Endothelial cell of hepatic sinusoid (primary cell): Measurements from ENCODE around the gene DEGS2.
"Not testable (repeated sequence)": the region's sequence is repeated elsewhere in the genome, so short reads cannot be mapped to it uniquely, and the experiment has no call there.

Source experiments
- in situ Hi-C: cut with HindIII; loops from 2 replicates; pipeline ENCODE4 v1.10.0; 2017; ENCODE audit warnings: low sequenced_read_pairs

The DEGS2 gene

GRCh38 chr14:100180671-100181070 is 21.2 kb upstream of the DEGS2 start:
- in situ Hi-C loops = not testable (repeated sequence)

DNA sequence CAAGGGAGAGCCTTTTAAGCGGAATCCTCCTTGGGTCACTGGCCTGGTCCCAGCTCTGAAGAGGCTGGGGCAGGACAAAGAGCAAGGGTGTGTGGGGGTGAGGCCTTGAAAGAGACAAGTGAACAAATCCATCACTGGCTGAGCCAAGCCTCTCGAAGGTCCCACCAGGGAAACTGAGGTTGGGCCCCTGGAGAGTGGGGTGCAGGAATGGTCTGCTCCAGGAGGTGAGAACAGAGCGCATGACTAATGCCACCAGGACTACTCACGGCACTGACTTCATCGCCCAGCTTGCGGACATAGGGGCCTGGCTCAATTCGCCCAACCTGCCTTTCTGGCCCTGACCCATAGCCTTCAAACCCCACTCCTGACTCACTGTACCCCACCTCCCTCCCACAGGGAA is 19.2 kb upstream of the DEGS2 start:
- in situ Hi-C loops = no loop called here

DNA sequence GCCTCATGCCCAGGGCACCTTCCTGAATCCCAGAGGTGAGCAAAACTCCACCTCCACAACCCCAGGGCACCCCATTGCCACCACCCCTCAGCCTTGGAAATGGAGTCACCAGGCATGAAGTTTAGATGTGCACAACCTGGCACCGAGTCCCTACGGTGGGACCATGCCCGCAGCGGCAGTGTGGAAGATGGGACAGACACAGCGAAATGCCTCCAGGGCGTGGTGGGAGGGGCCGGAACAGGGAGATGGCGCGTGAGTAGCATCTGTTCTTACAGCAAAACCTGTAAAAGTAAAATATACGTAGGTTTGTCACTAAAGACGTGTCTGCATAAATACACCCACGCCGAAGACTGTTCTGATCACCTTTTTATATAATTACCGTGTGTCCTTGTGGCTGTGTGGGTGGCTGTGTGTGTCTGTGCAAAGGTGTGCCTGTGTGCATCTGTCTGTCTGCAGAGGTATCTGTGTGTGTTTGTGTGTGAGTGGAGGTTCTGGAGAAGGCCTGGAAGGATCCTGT is 17.4 kb upstream of the DEGS2 start:
- in situ Hi-C loops = no loop called here

DNA sequence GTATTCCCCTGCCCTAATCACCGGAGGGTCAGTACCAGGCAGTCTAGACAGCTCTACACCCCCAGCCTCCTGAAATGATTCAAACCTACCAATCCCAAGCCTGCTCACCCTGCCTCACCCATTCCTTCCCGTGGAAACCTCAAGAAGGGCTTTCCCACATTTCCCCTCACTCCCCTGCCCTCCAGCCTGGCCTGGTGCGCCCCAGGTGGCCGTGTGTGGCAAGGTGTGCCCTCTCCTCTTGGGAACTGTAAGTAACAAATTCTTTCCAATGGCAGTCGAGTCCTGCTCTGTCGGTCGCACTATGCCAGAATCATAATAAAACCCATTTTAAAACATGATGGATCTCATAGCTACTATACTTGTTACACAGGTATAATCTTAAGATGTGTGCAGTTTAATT is 13.9 kb upstream of the DEGS2 start:
- in situ Hi-C loops = no loop called here

DNA sequence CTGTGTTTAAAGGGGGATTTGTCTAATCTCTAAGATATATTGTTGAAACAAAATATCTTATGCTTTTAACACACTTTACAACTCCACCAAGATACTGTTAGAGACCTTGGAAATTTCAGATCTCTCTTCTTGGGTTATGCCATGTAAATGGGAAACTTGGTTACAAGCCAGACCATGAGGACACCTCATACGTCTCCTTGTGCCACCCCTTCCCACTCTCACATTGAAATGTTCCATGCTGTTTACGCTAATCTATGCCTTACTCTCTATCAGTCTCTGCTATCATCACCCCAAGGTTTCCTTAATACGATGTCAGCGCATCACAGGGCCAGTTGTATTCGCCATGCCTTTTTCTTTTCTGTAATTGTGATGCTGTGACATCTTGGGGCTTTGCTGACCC is 13.4 kb upstream of the DEGS2 start:
- in situ Hi-C loops = no loop called here

GRCh38 chr14:100170880-100171279 is 11.4 kb upstream of the DEGS2 start:
- in situ Hi-C loops = no loop called here

GRCh38 chr14:100168506-100168905 is 9.1 kb upstream of the DEGS2 start:
- in situ Hi-C loops = no loop called here

DNA sequence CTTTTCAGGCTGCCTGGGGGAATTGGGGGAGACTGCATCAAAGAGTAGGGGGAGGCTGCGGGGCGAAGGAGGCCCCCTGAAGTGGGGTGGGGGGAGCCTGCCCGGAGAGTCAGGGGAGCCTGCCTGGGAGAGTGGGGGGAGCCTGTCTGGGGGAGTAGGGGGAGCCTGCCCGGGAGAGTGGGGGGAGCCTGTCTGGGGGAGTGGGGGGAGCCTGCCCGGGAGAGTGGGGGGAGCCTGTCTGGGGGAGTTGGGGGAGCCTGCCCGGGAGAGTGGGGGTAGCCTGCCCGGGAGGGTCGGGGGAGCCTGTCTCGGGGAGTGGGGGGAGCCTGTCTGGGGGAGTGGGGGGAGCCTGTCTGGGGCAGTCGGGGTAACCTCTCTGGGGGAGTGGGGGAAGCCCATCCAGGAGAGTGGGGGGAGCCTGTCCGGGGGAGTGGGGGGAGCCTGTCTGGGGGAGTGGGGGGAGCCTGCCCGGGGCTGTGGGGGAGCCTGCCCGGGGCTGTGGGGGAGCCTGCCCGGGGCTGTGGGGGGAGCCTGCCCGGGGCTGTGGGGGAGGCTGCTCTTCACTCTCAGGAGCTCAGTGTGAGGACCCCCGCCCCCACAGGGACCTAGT is 6.5 kb upstream of the DEGS2 start:
- in situ Hi-C loops = no loop called here

GRCh38 chr14:100165376-100165775 is 5.9 kb upstream of the DEGS2 start:
- in situ Hi-C loops = no loop called here

DNA sequence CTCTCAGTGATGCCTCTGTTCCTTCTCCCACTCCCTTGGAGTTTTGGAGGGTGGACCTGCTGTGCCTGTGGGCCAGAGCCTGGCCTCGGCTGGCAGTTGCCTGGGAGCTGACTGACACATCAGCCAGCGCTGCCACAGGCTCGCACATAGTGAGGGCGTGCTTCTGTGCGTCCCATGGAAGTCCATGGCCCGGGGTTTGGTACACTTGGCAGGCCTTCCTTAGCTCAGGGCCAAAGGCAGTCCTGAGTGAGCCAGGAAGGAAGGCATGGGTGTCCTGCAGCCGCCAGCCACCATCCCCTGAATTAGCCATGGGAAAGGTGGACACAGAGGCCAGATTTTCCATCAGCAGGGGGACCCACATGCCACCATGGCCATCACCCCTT is 1.1 kb upstream of the DEGS2 start:
- in situ Hi-C loops = no loop called here

- in situ Hi-C loops = no loop called here
Measured at GRCh38 chr14:100159865-100160533, 554 bp upstream of the DEGS2 start.

- in situ Hi-C loops = no loop called here
Measured at GRCh38 chr14:100158566-100159093, 815 bp downstream of the DEGS2 start.

DNA sequence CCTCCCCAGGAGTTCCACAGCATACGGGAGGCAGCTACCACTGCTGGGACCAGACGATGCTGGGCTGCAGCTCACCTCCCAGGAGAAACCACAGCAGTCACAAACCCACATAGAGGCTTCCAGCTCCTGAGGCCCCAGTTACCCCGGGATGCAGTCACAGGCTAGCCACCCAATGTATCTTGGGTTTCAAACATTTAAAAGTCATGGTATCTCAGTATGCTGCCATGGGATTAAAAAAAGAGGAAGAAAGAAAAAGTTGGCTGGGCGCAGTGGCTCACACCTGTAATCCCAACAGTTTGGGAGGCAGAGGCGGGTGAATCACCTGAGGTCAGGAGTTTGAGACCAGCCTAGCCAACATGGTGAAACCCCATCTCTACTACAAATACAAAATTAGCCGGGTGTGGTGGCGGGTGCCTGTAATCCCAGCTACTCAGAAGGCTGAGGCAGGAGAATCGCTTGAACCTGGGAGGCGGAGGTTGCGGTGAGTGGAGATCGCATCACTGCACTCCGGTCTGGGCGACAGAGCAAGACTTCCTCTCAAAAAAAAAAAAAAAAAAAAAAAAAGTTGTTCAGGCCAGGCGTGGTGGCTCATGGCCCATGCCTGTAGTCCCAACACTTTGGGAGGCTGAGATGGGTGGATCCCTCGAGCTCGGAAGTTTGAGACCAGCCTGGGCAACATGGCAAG is 1.8 kb downstream of the DEGS2 start:
- in situ Hi-C loops = not testable (repeated sequence)

GRCh38 chr14:100156776-100157175 is 2.7 kb downstream of the DEGS2 start:
- in situ Hi-C loops = no loop called here

DNA sequence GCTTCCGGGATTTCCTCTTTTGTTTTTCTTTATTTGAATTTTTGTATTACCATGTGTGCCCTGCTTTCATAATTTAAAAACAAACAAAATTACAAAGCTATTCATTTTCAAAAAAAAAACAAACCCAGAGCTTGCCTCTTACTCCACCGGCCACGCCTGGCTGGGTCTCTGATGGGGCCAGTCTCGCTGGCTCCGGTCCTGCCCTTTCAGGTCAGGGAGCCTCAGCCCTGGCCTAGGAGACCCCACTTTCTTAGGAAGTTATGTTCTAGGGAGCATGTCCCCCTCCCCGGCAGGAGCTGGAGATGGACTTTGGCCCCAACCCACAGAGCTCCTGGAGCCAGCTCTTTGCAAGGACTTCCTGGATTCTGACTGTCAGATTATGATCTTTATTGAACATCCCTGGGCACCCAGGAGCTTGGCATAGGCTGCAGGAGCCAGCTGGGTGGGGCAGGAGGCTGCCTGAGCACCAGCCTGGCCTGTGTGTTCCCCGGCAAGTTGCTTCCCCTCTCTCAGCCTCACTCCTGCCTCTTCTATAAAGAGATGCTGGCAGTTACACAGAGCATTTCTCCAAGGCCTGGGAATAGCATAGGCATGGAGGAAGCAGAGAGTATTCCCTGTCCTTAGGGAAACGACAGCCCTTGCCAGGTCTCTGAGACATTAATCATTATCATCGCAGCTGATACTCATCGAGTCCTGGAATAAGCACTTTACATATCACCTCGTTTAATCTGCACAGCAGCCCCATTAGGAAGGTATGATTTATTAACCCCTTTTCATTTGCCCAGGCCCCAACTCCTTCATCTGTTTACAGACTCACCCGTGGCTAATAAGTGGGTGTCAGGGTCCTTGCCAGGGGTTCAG is 3.5 kb downstream of the DEGS2 start:
- in situ Hi-C loops = no loop called here

GRCh38 chr14:100155049-100155621 is 4.3 kb downstream of the DEGS2 start:
- in situ Hi-C loops = no loop called here

DNA sequence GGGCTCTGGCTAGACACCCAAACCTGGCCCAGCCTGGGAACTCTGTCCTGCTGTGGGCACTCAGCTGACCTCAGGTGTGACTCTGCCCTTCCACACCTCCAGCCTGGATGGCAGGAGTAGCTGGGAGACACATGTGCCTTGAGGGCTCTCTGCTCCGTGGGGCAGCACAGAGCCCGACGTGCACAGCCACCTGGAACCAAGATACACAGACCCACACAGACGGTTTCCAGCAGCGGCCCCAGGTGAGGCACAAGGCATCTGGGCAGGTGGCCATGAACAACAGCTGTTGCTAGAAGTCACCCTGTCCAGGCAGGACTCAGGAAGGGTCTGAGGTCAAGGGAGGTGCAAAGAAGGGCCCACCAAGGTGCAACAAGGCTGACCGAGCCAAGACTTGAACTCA is 5.9 kb downstream of the DEGS2 start:
- in situ Hi-C loops = no loop called here

DNA sequence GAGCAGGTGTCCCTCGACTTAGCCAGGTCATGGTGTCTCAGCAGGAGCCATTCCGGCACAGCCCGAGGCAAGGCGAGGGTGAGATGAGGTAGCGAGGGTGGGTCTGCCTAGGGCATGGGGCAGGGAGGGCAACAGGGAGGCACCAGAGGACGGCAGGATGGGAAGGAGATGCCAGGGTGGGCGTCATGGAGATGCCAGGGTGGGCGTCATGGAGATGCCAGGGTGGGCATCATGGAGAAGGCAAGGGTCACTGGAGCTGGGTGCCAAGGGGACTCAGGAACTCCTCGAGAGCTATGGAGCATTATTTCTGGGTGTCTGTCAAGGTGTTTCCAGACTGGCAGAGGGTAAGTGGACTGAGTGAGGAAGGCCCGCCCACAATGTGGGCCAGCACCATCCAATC is 7.4 kb downstream of the DEGS2 start:
- in situ Hi-C loops = no loop called here

GRCh38 chr14:100150932-100151587 is 8.4 kb downstream of the DEGS2 start:
- in situ Hi-C loops = no loop called here
